IPS-18a (cell line): ENCODE measurements around the gene CEP162.
"Not testable (repeated sequence)": the region's sequence is repeated elsewhere in the genome, so short reads cannot be mapped to it uniquely, and the experiment has no call there.

Source experiments
- H3K27ac ChIP-seq: one replicate; pipeline ENCODE4 v1.5.1; 2013; ENCODE audit warnings: low read length
- H3K27me3 ChIP-seq: one replicate; pipeline ENCODE4 v1.6.1; 2013; ENCODE audit warnings: mild to moderate bottlenecking, low read length; ENCODE audit not compliant: control insufficient read depth, insufficient read depth
- H3K36me3 ChIP-seq: one replicate; pipeline ENCODE4 v1.6.1; 2013; ENCODE audit warnings: low read depth, low read length; ENCODE audit not compliant: control insufficient read depth
- H3K4me1 ChIP-seq: one replicate; pipeline ENCODE4 v1.6.1; 2013; ENCODE audit warnings: low read depth, low read length; ENCODE audit not compliant: control insufficient read depth
- H3K4me3 ChIP-seq: one replicate; pipeline ENCODE4 v1.5.1; 2013; ENCODE audit warnings: low read length
- H3K9ac ChIP-seq: one replicate; pipeline ENCODE4 v1.6.1; 2013; ENCODE audit warnings: mild to moderate bottlenecking, low read length, moderate library complexity
- H3K9me3 ChIP-seq: one replicate; pipeline ENCODE4 v1.6.1; 2013; ENCODE audit warnings: low read depth, low read length; ENCODE audit not compliant: control insufficient read depth

The CEP162 gene

GRCh38 chr6:84222426-84222825 lies 5.0 kb downstream of the CEP162 start:
- Histone ChIP-seq H3K9ac (no peak overlapping the region), H3K4me1 (peaks cover 15% of the 10 kb centered on the region), H3K36me3 (no peaks in the 10 kb centered on the region), H3K27ac (no peak overlapping the region), H3K27me3 (no peaks in the 10 kb centered on the region), H3K9me3 (no peaks in the 10 kb centered on the region), H3K4me3 (no peak overlapping the region)

GRCh38 chr6:84220809-84221409 lies 6.5 kb downstream of the CEP162 start:
- Histone ChIP-seq H3K9ac (no peak overlapping the region), H3K27me3 (no peaks in the 10 kb centered on the region), H3K9me3 (no peaks in the 10 kb centered on the region), H3K36me3 (no peaks in the 10 kb centered on the region), H3K27ac (no peak overlapping the region), H3K4me1 (peaks cover 21% of the 10 kb centered on the region), H3K4me3 (no peak overlapping the region)

DNA sequence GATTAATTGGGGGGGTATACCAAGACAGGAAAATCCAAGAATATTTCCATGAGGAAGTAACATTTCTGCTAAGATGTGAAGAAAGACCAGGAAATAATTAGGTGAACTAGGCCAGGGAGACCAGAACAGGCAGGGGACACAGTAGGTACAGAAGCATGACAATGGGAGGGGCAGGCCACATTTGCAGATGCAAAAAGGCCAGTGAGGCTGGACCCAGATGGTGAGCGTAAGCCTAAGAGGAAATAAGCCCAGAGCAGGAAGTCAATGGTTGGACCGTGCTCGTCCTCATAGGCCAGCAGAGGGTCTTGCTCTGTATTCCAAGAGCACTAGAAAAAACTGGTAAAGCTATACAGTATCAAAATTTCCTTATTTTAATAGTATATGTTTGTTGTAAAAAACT lies 9.4 kb downstream of the CEP162 start:
- Histone ChIP-seq H3K36me3 (peaks cover 3% of the 10 kb centered on the region), H3K9ac (no peak overlapping the region), H3K27me3 (no peaks in the 10 kb centered on the region), H3K9me3 (no peaks in the 10 kb centered on the region), H3K4me3 (no peak overlapping the region), H3K27ac (no peak overlapping the region), H3K4me1 (peaks cover 24% of the 10 kb centered on the region)

- H3K4me3 ChIP-seq = no peak overlapping the region
- H3K27ac ChIP-seq = no peak overlapping the region
- H3K36me3 ChIP-seq = peaks cover 3% of the 10 kb centered on the region
- no peaks in the 10 kb centered on the region for H3K27me3 ChIP-seq
- H3K9ac ChIP-seq = no peak overlapping the region
- H3K9me3 ChIP-seq = no peaks in the 10 kb centered on the region
- peaks cover 20% of the 10 kb centered on the region for H3K4me1 ChIP-seq
Measured at GRCh38 chr6:84213217-84213616, 14.2 kb downstream of the CEP162 start.

GRCh38 chr6:84204011-84204410 lies 23.4 kb downstream of the CEP162 start:
- Histone ChIP-seq H3K4me1 (no peaks in the 10 kb centered on the region), H3K27ac (no peak overlapping the region), H3K9ac (no peak overlapping the region), H3K9me3 (no peaks in the 10 kb centered on the region), H3K27me3 (no peaks in the 10 kb centered on the region), H3K36me3 (no peaks in the 10 kb centered on the region), H3K4me3 (no peak overlapping the region)

- not testable (repeated sequence) for H3K27me3 ChIP-seq, H3K9ac ChIP-seq, H3K9me3 ChIP-seq, H3K4me3 ChIP-seq, H3K4me1 ChIP-seq, H3K36me3 ChIP-seq, H3K27ac ChIP-seq
Measured at GRCh38 chr6:84199987-84200386, 27.5 kb downstream of the CEP162 start.

- Histone ChIP-seq H3K4me1 (no peaks in the 10 kb centered on the region), H3K27me3 (no peaks in the 10 kb centered on the region), H3K27ac (no peak overlapping the region), H3K4me3 (no peak overlapping the region), H3K36me3 (peaks cover 9% of the 10 kb centered on the region), H3K9ac (no peak overlapping the region), H3K9me3 (no peaks in the 10 kb centered on the region)
Measured at GRCh38 chr6:84197708-84198107, 29.7 kb downstream of the CEP162 start.

DNA sequence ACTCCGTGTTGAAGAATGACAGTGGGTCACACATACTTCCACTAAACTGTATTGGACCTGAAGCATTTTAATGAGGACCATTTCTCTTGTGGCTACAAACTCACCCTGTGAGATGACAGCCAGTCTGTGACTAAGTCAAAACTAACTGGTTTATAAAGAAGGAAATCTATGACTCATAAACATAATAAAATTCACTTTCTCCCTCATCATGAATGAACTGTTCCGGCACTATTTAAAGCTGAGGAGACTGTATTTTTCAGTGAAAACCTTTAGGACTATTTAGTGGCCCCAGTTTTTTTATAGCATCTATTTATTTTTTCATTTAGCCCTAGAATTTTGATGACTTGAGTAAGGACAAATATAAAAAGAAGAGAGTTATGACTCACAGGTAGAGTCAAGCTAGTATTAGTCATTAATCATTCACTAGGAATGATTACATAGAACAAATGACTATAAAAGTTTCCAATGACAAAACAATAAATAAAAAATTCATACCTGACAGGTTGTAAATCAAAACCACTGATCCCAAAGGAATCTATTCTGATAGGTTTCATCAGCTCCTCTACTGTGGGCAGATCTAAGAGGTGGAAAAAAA lies 34.2 kb downstream of the CEP162 start:
- no peak overlapping the region for H3K9ac ChIP-seq
- no peaks in the 10 kb centered on the region for H3K4me1 ChIP-seq
- peaks cover 20% of the 10 kb centered on the region for H3K36me3 ChIP-seq
- no peaks in the 10 kb centered on the region for H3K27me3 ChIP-seq
- no peak overlapping the region for H3K4me3 ChIP-seq
- no peaks in the 10 kb centered on the region for H3K9me3 ChIP-seq
- H3K27ac ChIP-seq = no peak overlapping the region

- H3K4me1 ChIP-seq = no peaks in the 10 kb centered on the region
- no peak overlapping the region for H3K9ac ChIP-seq
- H3K36me3 ChIP-seq = peaks cover 20% of the 10 kb centered on the region
- H3K9me3 ChIP-seq = no peaks in the 10 kb centered on the region
- no peak overlapping the region for H3K4me3 ChIP-seq
- no peak overlapping the region for H3K27ac ChIP-seq
- H3K27me3 ChIP-seq = no peaks in the 10 kb centered on the region
Measured at GRCh38 chr6:84191802-84192201, 35.6 kb downstream of the CEP162 start.

- H3K27me3 ChIP-seq, H3K4me3 ChIP-seq, H3K27ac ChIP-seq, H3K9ac ChIP-seq, H3K4me1 ChIP-seq, H3K9me3 ChIP-seq: not testable (repeated sequence)
- H3K36me3 ChIP-seq = peaks cover 23% of the 10 kb centered on the region
Measured at GRCh38 chr6:84189356-84189755, 38.1 kb downstream of the CEP162 start.

DNA sequence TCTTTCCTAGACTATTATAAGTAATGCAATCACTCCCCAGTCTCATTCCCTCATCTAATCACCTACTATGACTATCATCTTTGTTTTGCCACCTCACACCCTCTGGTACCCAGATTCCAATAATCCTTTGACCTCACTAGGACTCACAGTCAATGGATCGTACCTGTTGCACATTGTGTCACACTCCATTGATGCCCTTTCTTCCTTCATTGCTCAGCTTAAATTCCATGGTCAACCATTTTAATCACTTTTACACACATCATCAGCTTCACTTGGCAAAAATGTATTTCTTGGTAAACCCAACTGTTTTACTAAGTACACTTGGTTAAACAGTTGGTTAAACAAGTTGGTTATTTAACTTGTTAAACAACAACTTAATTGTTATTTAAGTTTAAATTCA lies 44.0 kb downstream of the CEP162 start:
- Histone ChIP-seq H3K27ac (no peak overlapping the region), H3K27me3 (no peaks in the 10 kb centered on the region), H3K4me3 (no peak overlapping the region), H3K36me3 (peaks cover 4% of the 10 kb centered on the region), H3K4me1 (no peaks in the 10 kb centered on the region), H3K9me3 (no peaks in the 10 kb centered on the region), H3K9ac (no peak overlapping the region)

- H3K9me3 ChIP-seq = no peaks in the 10 kb centered on the region
- no peak overlapping the region for H3K9ac ChIP-seq
Measured at GRCh38 chr6:84182001-84182400, 45.4 kb downstream of the CEP162 start.

More at GRCh38 chr6:84182001-84182400, 45.4 kb downstream of the CEP162 start:
- H3K36me3 ChIP-seq = peaks cover 4% of the 10 kb centered on the region
- no peaks in the 10 kb centered on the region for H3K4me1 ChIP-seq
- H3K4me3 ChIP-seq = no peak overlapping the region
- no peak overlapping the region for H3K27ac ChIP-seq
- no peaks in the 10 kb centered on the region for H3K27me3 ChIP-seq
